Activated T-helper 1 cell treated with anti-CD3 and anti-CD28 coated beads, Interleukin-2, amount 50 U/mL, for 16 hours (primary cell): ENCODE data around the gene RTL1.

Experiments used
- DNase-seq, 2 donors: peaks; one replicate each; pipeline ENCODE4 v3.0.0-alpha.2; 2020; ENCODE audit warnings: low read depth in 1 of 2, low spot score in 1 of 2

The RTL1 gene

DNA sequence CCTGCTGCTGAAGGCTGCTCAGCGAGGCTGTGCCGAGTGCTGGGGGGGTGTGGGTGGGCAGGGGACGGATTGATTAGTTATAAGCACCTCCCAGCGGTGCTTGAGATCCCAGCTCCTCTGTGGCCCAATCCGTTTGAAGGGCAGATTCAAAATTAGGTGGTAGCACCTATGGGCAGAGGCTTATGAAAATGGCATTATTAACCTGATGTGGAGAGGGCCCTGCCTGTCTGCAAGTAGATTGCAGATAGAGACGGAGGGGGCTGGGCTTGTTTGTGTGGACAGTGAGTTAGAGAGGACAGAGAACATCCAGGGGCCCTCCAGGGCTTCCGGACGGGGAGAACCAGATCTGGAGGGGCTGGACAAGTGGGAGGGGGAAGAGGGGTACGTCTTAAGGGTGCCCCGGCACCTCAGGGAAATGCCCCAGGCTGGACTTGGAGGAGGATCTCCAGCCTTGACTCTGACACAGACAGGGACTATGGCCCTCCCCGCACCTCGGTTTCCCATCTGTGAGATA lies at the start of gene RTL1:
RTL1 (minus strand) TSS at position 51 of the 514 bp plus-strand sequence. CDS start 18,934 bp downstream, outside the sequence.
- DNase-seq, result no peak

DNA sequence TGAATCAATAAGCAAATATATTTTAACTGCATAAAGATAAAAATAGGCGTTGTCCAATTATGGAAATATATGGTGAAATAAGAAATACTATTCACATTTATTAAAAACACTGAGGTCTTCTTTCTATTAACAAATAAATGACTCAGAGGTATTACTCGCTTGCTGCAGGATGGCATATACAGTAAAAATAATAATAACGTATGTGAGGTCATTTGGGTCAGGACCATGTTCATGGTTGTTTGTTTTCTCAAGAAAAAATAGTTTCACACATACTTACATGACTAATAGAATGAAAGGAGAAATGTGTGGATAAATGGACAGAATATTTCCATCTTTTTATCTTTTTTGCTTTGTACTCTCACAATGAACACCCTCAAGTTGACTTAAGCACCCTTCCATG lies 46.5 kb upstream of the RTL1 start:
- DNase-seq, result no peak

DNA sequence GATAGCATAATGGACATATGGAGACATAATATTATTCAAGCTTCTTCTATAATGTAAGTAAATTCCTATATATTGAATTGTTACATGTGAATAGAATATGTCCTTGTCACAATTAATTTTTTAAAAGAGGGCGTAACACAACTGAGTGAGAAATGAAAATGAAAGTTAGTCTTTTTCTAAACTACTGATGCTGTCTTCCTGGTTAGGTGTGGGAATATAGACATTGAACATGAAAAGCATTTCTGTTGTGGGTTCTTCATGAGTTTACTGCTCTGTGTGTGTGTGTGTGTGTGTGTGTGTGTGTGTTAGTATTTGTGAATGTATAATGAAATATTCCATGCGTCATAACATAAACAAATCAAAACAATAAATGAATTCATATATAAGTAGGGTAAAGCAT lies 40.5 kb upstream of the RTL1 start:
- DNase-seq, result no peak

DNA sequence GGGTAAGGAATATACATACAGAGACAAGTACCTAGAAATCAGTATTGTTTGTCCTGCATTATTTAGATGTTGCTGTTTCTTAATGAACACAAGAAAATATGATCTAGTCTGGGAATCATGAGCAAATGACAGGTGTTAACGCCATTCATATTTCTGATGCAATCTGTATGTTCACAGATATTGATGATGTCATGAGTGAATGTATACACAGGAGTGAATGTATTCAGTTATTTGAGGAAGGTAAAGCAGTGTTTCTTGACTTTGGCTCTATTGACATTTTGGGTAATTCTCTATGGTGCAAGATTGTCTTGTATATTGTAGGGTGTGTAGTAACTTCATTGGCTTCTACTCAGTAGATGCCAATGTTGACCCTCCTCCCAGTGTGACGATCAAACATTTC lies 26.7 kb upstream of the RTL1 start:
- no peak for DNase-seq

DNA sequence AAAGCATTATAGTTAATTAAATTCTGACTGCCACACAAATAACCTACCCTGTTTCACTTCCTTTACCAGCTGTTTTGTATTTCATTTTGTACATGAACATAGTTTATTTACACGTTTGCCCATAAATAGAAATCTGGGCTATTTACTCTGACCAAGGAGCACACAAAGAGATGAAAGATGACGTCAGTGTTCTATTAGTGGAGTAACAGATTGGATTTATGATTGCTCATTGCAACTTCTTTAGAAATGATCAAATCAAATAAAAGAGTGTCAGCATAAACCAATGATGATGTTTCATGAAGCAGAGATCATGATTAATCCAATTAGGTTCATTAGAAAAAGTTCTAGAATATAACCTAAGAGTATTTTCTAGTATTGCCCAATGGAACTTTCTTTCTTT lies 12.0 kb upstream of the RTL1 start:
- DNase-seq, result no peak

- DNase-seq, result no peak
Observed at GRCh38 chr14:100914597-100915021, 11.1 kb upstream of the RTL1 start.

DNA sequence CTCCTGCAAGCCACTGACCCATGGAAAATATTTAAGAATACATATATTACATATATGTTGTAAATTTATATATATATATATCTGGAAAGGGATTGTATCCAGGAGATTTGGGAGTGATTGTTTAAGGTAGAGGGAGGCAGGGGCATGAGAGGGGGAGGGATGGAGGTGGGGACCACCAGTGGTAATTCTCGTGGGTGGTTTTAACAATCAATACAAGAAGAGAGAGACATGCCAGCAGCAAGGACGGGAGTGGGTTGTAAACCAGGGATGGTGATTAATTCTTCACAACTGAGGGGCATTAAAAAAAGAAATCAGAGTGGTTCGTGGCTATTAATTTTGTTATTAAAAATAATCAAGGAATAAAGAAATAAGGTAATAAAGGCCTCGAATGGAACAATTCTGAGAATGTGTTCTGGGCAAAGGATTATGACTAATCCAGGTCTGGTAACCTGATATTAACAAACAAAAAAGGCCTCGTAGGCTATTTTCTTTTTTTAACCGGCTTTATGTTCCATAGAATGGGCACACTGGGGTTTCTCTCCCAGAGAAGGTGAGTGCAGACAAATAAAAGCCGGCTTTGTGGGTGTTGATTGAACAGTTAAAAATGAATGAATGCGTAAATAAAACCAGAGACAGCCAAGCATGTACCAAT lies 8.3 kb upstream of the RTL1 start:
- no peak for DNase-seq

- no peak for DNase-seq
Observed at GRCh38 chr14:100910888-100911664, 7.6 kb upstream of the RTL1 start.

- DNase-seq, result no peak
Observed at GRCh38 chr14:100909439-100909838, 5.9 kb upstream of the RTL1 start.

- DNase-seq, result no peak
Observed at GRCh38 chr14:100907240-100907639, 3.7 kb upstream of the RTL1 start.

GRCh38 chr14:100906420-100906819 lies 2.9 kb upstream of the RTL1 start:
- no peak for DNase-seq

GRCh38 chr14:100905166-100905565 lies 1.6 kb upstream of the RTL1 start:
- DNase-seq, result no peak

DNA sequence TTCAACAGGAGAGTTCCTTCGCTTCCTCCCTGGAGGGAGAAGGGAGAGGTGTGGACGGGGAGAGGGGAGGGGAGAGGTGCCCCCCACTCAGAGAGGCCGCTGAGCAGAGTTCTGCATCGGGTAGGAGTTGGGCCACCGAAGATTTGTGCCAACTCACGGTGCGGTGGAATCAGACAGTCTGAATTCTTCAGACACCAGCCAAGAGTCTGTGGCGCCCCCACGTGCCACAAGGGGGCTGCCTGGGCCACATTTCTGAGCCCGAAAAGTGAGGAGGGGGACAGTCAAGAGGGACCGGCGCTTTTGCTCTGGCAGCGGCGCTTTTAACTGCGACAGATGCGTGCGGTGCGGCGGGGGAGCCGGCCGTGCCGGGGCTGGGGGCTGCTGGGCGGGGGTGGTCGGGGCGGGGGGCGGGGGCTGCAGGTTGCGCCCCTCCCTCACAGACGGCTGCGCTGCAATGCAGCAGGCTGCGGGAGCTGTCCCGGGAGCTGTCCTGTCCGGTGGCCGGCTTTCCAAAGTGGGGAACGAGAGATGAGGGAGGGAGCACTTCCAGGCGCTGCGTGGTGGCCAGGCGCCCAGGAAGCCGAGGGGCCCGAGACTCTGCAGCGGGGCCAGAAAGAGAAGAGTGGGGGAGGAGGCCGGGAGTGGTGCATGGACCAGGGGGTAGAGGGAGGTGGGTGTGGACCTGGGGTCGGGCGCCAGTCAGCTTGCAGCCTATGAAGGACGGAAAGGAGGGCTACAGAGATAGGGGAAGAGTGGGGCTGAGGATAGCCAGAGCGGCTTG lies 975 bp upstream of the RTL1 start:
- no peak for DNase-seq

GRCh38 chr14:100903134-100903468 lies 421 bp downstream of the RTL1 start:
- no peak for DNase-seq

DNA sequence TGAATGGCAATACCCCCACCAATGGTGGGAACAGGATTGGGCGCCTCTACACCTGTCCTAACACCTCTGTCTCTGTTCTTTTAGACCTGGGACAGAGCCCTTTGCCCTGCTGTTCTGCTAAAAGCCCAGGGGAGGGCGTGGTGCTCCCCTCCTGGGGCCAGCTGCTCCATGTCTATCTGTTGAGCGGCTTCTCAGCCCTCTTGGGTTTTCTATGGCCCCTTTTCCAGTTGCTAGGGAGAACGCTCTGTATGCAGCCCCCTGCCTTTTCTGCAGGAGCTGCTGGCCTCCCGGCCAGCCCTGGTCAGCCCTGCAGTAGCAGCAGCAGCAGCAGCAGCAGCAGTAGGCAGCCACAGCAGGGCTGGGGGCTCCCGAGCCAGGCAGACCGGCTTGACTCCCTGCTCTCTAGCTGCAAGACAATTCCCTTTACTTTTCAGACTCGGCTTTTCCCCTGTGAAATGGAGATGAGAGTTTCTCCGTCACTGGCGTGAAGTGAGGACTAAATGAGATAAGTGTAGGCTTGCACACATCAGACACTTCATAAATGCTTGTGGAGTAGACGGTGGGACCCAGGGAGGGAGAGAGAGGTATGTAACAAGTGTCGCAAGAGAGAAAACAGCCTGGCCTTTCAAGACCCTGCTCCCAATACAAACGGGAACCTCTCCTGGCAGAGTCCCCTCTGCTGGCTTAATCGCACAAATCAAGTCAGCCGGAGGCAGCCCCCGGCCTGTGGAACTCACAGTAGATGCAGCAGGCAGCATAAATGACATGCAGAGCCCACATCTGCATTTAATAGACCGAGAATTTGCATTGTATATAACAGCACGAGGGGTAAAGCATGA lies 1.0 kb downstream of the RTL1 start:
- no peak for DNase-seq

GRCh38 chr14:100901391-100902183 lies 1.9 kb downstream of the RTL1 start:
- no peak for DNase-seq

DNA sequence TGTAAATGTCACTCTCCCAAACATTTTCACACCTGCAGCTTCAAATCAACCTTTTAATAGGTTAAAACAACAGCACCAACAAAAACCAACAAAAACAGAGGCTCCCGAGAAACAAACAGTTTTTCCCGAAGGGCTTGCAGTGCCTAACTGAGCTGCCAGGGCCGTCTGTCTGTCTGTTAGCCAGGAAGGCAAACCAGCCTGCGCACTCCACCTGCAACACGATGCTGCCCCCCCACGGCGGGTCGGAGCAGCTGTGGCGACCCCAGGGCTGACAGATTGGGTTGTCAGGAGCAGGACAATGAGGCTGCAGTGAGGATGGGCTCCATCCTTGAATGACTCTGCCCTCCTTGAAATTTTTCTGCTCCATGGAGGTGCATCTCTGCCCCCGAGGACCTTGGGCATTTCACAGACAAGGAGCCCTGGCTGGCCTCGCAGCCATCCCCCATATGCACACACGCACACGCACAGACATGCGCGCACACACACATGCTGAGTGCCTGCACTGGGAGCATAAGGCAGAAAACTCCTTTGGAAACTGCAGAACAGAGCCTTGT lies 2.6 kb downstream of the RTL1 start:
- no peak for DNase-seq

GRCh38 chr14:100899884-100900771 lies 3.4 kb downstream of the RTL1 start:
- DNase-seq, result no peak
